OCI-LY1 (cell line): ENCODE data around the gene JAKMIP2.

Experiments
- H2AFZ ChIP-seq: fragments of 200-600 bp; sonication (generic), shearing (Covaris generic); 2 replicates; pipeline ENCODE4 v1.6.0; 2014; ENCODE audit warnings: antibody characterized with exemption, mild to moderate bottlenecking, low read length
- H3F3A ChIP-seq: fragments of 200-600 bp; sonication (generic), shearing (Covaris generic); 2 replicates; pipeline ENCODE4 v1.6.0; 2014; ENCODE audit warnings: mild to moderate bottlenecking, antibody characterized with exemption, low read length, moderate library complexity; ENCODE audit not compliant: insufficient read depth
- H3K27ac ChIP-seq: fragments of 200-600 bp; sonication (generic); 2 replicates; pipeline ENCODE4 v1.5.1; 2014; ENCODE audit warnings: low read length, mixed run types, mild to moderate bottlenecking, low read depth; ENCODE audit not compliant: poor library complexity, severe bottlenecking
- H3K27me3 ChIP-seq: fragments of 200-600 bp; sonication (generic); 2 replicates; pipeline ENCODE4 v1.6.0; 2014; ENCODE audit warnings: antibody characterized with exemption, mild to moderate bottlenecking, low read length, moderate library complexity; ENCODE audit not compliant: insufficient read depth
- H3K36me3 ChIP-seq: fragments of 200-600 bp; sonication (generic); 2 replicates; pipeline ENCODE4 v1.6.1; 2014; ENCODE audit warnings: mild to moderate bottlenecking, antibody characterized with exemption, low read length, moderate library complexity, mixed read lengths; ENCODE audit not compliant: insufficient read depth
- H3K4me1 ChIP-seq: fragments of 200-600 bp; sonication (generic); 2 replicates; pipeline ENCODE4 v1.5.1; 2014; ENCODE audit warnings: mild to moderate bottlenecking, low read length, moderate library complexity; ENCODE audit not compliant: insufficient read depth, severe bottlenecking
- H3K4me2 ChIP-seq: fragments of 200-600 bp; sonication (generic), shearing (Covaris generic); 2 replicates; pipeline ENCODE4 v1.6.1; 2014; ENCODE audit warnings: low read length
- H3K4me3 ChIP-seq: fragments of 200-600 bp; sonication (generic); 2 replicates; pipeline ENCODE4 v1.5.1; 2014; ENCODE audit warnings: low read length, low read depth, mild to moderate bottlenecking, mixed read lengths; ENCODE audit not compliant: poor library complexity, severe bottlenecking
- H3K79me2 ChIP-seq: fragments of 200-600 bp; shearing (Covaris generic); 2 replicates; pipeline ENCODE4 v1.6.1; 2016; ENCODE audit warnings: mixed run types, low read length, mixed read lengths; ENCODE audit not compliant: insufficient read depth
- H3K9ac ChIP-seq: fragments of 200-600 bp; sonication (generic), shearing (Covaris generic); 2 replicates; pipeline ENCODE4 v1.6.1; 2014; ENCODE audit warnings: mild to moderate bottlenecking, low read length, mixed read lengths
- H3K9me2 ChIP-seq: fragments of 200-600 bp; sonication (generic), shearing (Covaris generic); 2 replicates; pipeline ENCODE4 v1.6.1; 2014; ENCODE audit warnings: low read depth, mild to moderate bottlenecking, low read length, mixed read lengths
- H3K9me3 ChIP-seq: fragments of 200-600 bp; shearing (Covaris generic); 2 replicates; pipeline ENCODE4 v1.6.1; 2014; ENCODE audit warnings: low read length, mixed read lengths
- H4K20me1 ChIP-seq: fragments of 200-600 bp; sonication (generic), shearing (Covaris generic); 2 replicates; pipeline ENCODE4 v1.6.0; 2016; ENCODE audit warnings: mild to moderate bottlenecking, low read length; ENCODE audit not compliant: insufficient read depth
- EZH2 ChIP-seq: fragments of 200-600 bp; sonication (generic), shearing (Covaris generic); IDR thresholded peaks from 2 replicates; pipeline ENCODE4 v1.8.0; 2017; ENCODE audit warnings: borderline replicate concordance, mixed run types, mild to moderate bottlenecking, antibody characterized with exemption, low read length, moderate library complexity, mixed read lengths
- TF ChIP-seq, protein P1 (sequence below): fragments of 200-600 bp; sonication (generic), shearing (Covaris generic); IDR thresholded peaks from 2 replicates; pipeline ENCODE4 v1.5.1; 2017; ENCODE audit warnings: mild to moderate bottlenecking, antibody characterized with exemption, low read length, moderate library complexity, mixed read lengths

The JAKMIP2 gene

DNA sequence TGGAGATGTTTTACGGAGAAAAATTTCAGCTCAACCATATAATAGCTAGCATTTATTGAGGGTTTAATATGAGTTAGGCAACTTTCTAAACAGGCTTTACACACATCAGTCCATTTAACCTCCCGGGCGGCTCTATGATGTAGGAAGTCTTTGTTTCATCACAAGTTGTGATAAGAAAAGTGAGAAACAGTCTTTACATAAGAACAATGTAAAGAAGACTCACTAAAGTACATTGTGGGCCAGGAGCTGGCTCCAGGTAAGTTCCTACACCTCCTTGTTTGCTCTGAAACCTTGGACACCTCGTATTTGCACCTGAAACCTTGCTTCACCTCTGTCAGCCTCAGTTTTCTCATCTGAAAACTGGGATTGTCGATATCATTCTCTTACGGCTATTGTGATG, 116.1 kb downstream of the JAKMIP2 start:
- no peaks in the 10 kb centered on the region for H3K9me2 ChIP-seq
- TF ChIP-seq, protein P1, sequence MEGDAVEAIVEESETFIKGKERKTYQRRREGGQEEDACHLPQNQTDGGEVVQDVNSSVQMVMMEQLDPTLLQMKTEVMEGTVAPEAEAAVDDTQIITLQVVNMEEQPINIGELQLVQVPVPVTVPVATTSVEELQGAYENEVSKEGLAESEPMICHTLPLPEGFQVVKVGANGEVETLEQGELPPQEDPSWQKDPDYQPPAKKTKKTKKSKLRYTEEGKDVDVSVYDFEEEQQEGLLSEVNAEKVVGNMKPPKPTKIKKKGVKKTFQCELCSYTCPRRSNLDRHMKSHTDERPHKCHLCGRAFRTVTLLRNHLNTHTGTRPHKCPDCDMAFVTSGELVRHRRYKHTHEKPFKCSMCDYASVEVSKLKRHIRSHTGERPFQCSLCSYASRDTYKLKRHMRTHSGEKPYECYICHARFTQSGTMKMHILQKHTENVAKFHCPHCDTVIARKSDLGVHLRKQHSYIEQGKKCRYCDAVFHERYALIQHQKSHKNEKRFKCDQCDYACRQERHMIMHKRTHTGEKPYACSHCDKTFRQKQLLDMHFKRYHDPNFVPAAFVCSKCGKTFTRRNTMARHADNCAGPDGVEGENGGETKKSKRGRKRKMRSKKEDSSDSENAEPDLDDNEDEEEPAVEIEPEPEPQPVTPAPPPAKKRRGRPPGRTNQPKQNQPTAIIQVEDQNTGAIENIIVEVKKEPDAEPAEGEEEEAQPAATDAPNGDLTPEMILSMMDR: no peak
- no peak for TF ChIP-seq EZH2
- no peaks in the 10 kb centered on the region for H3K4me1 ChIP-seq
- no peak overlapping the region for H3K4me2 ChIP-seq
- H3K27me3 ChIP-seq: no peaks in the 10 kb centered on the region
- H3K9ac ChIP-seq: no peak overlapping the region
- no peaks in the 10 kb centered on the region for H3K36me3 ChIP-seq
- H3K27ac ChIP-seq: no peak overlapping the region
- H3K4me3 ChIP-seq: no peak overlapping the region
- H3F3A ChIP-seq: no peaks in the 10 kb centered on the region
- H3K9me3 ChIP-seq: no peaks in the 10 kb centered on the region
- H4K20me1 ChIP-seq: no peaks in the 10 kb centered on the region
- H2AFZ ChIP-seq: no peak overlapping the region
- H3K79me2 ChIP-seq: no peaks in the 10 kb centered on the region

DNA sequence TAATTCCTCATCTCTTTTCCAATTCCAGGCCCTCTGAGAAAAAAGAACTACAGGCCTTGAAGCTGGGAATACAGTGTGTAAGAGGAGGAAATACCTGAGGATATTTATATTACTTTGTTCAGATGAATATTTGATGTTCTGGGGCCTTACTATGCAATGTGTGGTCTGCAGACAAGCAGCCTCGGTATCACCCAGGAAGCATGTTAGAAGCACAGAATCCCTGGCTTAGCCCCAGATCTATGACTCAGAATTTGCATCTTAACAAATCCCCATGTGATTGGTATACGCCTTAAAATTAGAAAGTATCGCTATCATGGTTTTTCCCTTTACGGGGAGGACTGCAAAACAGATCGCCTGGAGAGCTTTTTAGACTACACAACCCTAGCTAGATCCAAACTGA, 121.0 kb downstream of the JAKMIP2 start:
- H3K79me2 ChIP-seq: no peaks in the 10 kb centered on the region
- H3K4me2 ChIP-seq: no peak overlapping the region
- H3K36me3 ChIP-seq: no peaks in the 10 kb centered on the region
- H3F3A ChIP-seq: no peaks in the 10 kb centered on the region
- TF ChIP-seq, protein P1: no peak
- TF ChIP-seq EZH2: no peak
- no peak overlapping the region for H3K27ac ChIP-seq
- H3K4me3 ChIP-seq: no peak overlapping the region
- H3K9ac ChIP-seq: no peak overlapping the region
- no peaks in the 10 kb centered on the region for H3K27me3 ChIP-seq
- H2AFZ ChIP-seq: no peak overlapping the region
- H3K9me2 ChIP-seq: no peaks in the 10 kb centered on the region
- H4K20me1 ChIP-seq: no peaks in the 10 kb centered on the region
- H3K9me3 ChIP-seq: no peaks in the 10 kb centered on the region
- no peaks in the 10 kb centered on the region for H3K4me1 ChIP-seq

DNA sequence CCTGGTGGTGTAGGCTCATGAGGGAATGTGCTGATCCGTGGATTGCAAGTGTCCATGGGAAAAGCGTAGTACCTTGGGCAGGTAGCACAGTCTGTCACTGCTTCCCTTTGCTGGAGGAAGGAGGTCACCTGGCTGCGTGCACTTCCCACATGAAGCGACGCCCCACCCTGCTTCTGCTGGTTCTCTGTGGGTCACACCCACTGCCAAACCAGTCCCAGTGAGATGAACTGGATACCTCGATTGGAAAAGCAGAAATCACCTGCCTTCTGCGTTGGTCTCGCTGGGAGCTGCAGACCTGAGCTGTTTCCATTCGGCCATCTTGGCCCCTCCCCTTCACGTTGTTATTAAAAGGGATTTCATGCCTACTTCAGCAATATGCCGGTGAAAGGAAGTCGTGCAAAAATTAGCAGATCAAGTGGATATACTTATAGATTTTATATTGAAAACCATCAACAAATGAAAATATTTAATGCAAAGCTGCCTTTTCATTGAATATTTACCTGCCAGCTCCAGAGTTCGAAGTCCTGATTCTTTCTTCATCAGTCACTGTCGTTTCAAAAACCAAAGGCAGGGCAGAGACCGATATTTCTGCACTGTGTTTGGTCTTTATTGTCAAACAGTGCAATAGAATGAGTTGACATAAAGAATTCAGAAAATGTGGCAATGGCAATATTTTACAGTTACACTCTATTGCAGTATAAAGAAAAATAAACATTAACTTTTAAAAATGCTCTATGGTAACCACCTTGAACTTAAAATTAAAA, 123.2 kb downstream of the JAKMIP2 start:
- TF ChIP-seq, protein P1: no peak
- TF ChIP-seq EZH2: no peak
- H3K4me1 ChIP-seq: no peaks in the 10 kb centered on the region
- H2AFZ ChIP-seq: no peak overlapping the region
- H3K9ac ChIP-seq: no peak overlapping the region
- H3K4me2 ChIP-seq: no peak overlapping the region
- no peaks in the 10 kb centered on the region for H3K36me3 ChIP-seq
- H4K20me1 ChIP-seq: no peaks in the 10 kb centered on the region
- no peaks in the 10 kb centered on the region for H3K27me3 ChIP-seq
- H3F3A ChIP-seq: no peaks in the 10 kb centered on the region
- no peaks in the 10 kb centered on the region for H3K9me3 ChIP-seq
- no peak overlapping the region for H3K4me3 ChIP-seq
- no peaks in the 10 kb centered on the region for H3K79me2 ChIP-seq
- H3K27ac ChIP-seq: no peak overlapping the region
- H3K9me2 ChIP-seq: no peaks in the 10 kb centered on the region
